ENCODE data around the gene ZEB2.

DNA sequence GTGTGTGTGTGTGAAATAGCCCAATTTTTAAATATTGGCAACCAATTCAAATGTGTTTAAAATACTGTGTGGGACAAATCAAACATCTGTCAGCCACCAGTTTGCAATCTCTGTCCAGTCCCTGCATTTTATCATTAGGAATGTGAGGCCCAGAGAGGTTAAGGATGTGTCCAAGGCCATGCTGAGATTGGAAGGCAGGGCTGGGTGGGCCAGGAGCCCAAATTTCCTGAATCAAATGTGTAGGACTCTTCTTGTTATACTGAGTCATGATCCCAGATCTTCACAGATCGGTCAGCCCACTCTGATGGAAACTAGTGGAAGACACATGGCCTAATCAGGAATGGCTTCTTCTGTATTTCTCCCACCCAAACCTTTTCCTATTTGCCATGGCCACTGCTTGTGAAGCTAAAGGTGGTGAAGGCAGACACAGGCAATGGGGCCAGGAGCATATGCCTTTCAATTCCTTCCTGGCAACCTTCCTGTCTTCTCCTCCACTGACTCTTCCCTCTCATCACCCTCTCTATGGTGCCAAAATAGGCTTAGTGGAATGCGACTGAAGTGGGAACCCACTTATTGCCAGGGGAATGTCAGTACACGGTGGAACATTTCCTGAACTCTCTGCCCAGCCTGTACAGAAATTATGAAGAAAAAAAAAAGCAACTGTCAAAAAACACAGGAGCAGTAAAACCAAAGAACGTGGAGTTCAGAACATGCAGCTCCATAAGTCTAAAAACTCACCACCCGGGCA is 35.5 kb downstream of the ZEB2 start:
- TF ChIP-seq, protein P1, sequence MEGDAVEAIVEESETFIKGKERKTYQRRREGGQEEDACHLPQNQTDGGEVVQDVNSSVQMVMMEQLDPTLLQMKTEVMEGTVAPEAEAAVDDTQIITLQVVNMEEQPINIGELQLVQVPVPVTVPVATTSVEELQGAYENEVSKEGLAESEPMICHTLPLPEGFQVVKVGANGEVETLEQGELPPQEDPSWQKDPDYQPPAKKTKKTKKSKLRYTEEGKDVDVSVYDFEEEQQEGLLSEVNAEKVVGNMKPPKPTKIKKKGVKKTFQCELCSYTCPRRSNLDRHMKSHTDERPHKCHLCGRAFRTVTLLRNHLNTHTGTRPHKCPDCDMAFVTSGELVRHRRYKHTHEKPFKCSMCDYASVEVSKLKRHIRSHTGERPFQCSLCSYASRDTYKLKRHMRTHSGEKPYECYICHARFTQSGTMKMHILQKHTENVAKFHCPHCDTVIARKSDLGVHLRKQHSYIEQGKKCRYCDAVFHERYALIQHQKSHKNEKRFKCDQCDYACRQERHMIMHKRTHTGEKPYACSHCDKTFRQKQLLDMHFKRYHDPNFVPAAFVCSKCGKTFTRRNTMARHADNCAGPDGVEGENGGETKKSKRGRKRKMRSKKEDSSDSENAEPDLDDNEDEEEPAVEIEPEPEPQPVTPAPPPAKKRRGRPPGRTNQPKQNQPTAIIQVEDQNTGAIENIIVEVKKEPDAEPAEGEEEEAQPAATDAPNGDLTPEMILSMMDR (conservative IDR thresholded peaks at IDR 0.05; ENCODE audit: low read length) = no peak
- TF ChIP-seq EZH2phosphoT487 (IDR thresholded peaks at IDR 0.05; ENCODE audit: borderline replicate concordance, low read depth, low read length) = no peak

Data from OCI-LY7 (cell line).